Thyroid gland (tissue), 4 donors: ENCODE measurements around the gene FAM83F.

Experiments
- CTCF ChIP-seq, 6 experiments: fragments of 200-600 bp in 3 of 6; fragments of 450-650 bp in 3 of 6; sonication (generic) in 3 of 6; IDR thresholded peaks; one replicate each; pipeline ENCODE4 v1.5.1; 2016 to 2019; ENCODE audit warnings: antibody characterized with exemption in 6 of 6, mild to moderate bottlenecking in 2 of 6, inconsistent platforms in 1 of 6, moderate library complexity in 1 of 6
- POLR2A ChIP-seq, 2 donors: fragments of 450-650 bp; IDR thresholded peaks; one replicate each; pipeline ENCODE4 v1.6.1; 2017; ENCODE audit warnings: antibody characterized with exemption in 2 of 2, mild to moderate bottlenecking in 2 of 2, moderate library complexity in 1 of 2

GRCh38 chr22:40053460-40053859 is 58.7 kb downstream of the FAM83F start:
- no peak for TF ChIP-seq CTCF (IDR thresholded peaks at IDR 0.05)
- TF ChIP-seq POLR2A (IDR thresholded peaks at IDR 0.05): no peak
